Measurements from ENCODE around the gene LAMA2. TPM values are rescaled to one million over a fixed set of nuclear protein-coding genes. Genes with fewer than 3 reads are reported as not detected.

The LAMA2 gene
- total RNA-seq, 1 experiment from 2014 or later: 4.2 TPM

- Histone ChIP-seq H3T11ph (ENCODE audit: low read length) (no peak overlapping the region), H2AFZ (ENCODE audit: low read length) (no peak overlapping the region), H2AK5ac (ENCODE audit: insufficient read length, low read length) (no peak overlapping the region), H4K20me1 (ENCODE audit: control insufficient read depth, insufficient read depth, insufficient read length) (no peaks in the 10 kb centered on the region), H3K14ac (ENCODE audit: insufficient read depth, low read length) (no peak overlapping the region), H4K5ac (ENCODE audit: insufficient read length, low read depth, low read length) (no peak overlapping the region), H3K18ac (ENCODE audit: insufficient read length, low read depth, low read length) (no peak overlapping the region), H3K4me1 (ENCODE audit: insufficient read depth, low read length) (no peaks in the 10 kb centered on the region), H3K23me2 (ENCODE audit: insufficient read length, low read depth, low read length, poor library complexity, severe bottlenecking) (no peaks in the 10 kb centered on the region), H4K8ac (replicated peaks; ENCODE audit: insufficient read length, low read depth, low read length) (no peak overlapping the region), H2BK20ac (ENCODE audit: low read depth, low read length, poor library complexity, severe bottlenecking) (no peak overlapping the region), H3K4ac (ENCODE audit: low read depth, low read length) (no peak overlapping the region), H2BK120ac (ENCODE audit: low read depth, low read length, poor library complexity, severe bottlenecking) (no peak overlapping the region), H4K91ac (ENCODE audit: insufficient read length, low read depth, low read length) (no peak overlapping the region), H3K79me2 (ENCODE audit: insufficient read depth, low read length) (no peaks in the 10 kb centered on the region), H3K56ac (ENCODE audit: insufficient read length, low read depth, low read length) (no peak overlapping the region), H3K27ac (ENCODE audit: insufficient read length, low read depth, low read length) (no peak overlapping the region), H3K9me3 (ENCODE audit: control insufficient read depth, low read depth, low read length) (no peaks in the 10 kb centered on the region), H2BK12ac (ENCODE audit: insufficient read length, low read depth, low read length) (no peak overlapping the region), H3K79me1 (ENCODE audit: insufficient read depth, low read depth, low read length, poor library complexity, severe bottlenecking) (no peaks in the 10 kb centered on the region), H3K4me2 (ENCODE audit: insufficient read depth, insufficient read length, low read length) (no peak overlapping the region), H2BK15ac (ENCODE audit: low read depth, low read length) (no peak overlapping the region), H3K27me3 (ENCODE audit: insufficient read depth, low read length) (no peaks in the 10 kb centered on the region), H3K23ac (ENCODE audit: insufficient read length, low read depth, low read length) (no peak overlapping the region), H3K9ac (ENCODE audit: extremely low read depth, insufficient read length, low read length) (no peak overlapping the region), H2BK5ac (ENCODE audit: insufficient read length, low read length) (no peak overlapping the region)
- DNase-seq: no peak
- WGBS (ENCODE audit: extremely low coverage, insufficient read length, low lambda C conversion rate): no CpG with 5 or more reads among the region's 3 CpGs
- no peak for TF ChIP-seq CTCF (conservative IDR thresholded peaks at IDR 0.05)
- no peaks in the 10 kb centered on the region for H3K27me3 Mint-ChIP-seq (ENCODE audit: low read depth)
- H3K36me3 Mint-ChIP-seq (ENCODE audit: insufficient read depth in 1 of 3, low read depth in 3 of 3): no peaks in the 10 kb centered on the region
- H3K27ac Mint-ChIP-seq: no peak overlapping the region
- H3K9me3 Mint-ChIP-seq: no peaks in the 10 kb centered on the region
- H3K4me1 Mint-ChIP-seq: no peaks in the 10 kb centered on the region
- H3K4me3 Mint-ChIP-seq: no peak overlapping the region
These were observed 232.5 kb downstream of the LAMA2 start for GRCh38 chr6:129115471-129115870.
